Colonic mucosa (tissue), 4 donors: Measurements from ENCODE around the gene FAM78A. TPM values are rescaled to one million over a fixed set of nuclear protein-coding genes. Genes with fewer than 3 reads are reported as not detected.

ENCODE experiments used
- DNase-seq: peaks from one replicate; pipeline ENCODE4 v3.0.0-alpha.2; 2020
- H3K27ac ChIP-seq: fragments of 200-600 bp; one replicate; pipeline ENCODE4 v1.8.0; 2021
- H3K27me3 ChIP-seq: fragments of 200-600 bp; one replicate; pipeline ENCODE4 v1.8.0; 2021
- H3K36me3 ChIP-seq: fragments of 200-600 bp; one replicate; pipeline ENCODE4 v1.8.0; 2021
- H3K4me1 ChIP-seq: fragments of 200-600 bp; one replicate; pipeline ENCODE4 v1.8.0; 2021; ENCODE audit warnings: mild to moderate bottlenecking
- H3K4me3 ChIP-seq: fragments of 200-600 bp; one replicate; pipeline ENCODE4 v1.8.0; 2021
- H3K9ac ChIP-seq, 2 donors: one replicate each; pipeline ENCODE4 v1.7.0; 2013; ENCODE audit warnings: control low read depth in 2 of 2, low read depth in 2 of 2, low read length in 2 of 2
- H3K9me3 ChIP-seq: fragments of 200-600 bp; one replicate; pipeline ENCODE4 v1.8.0; 2021
- CTCF ChIP-seq: fragments of 200-600 bp; IDR thresholded peaks from one replicate; pipeline ENCODE4 v1.8.0; 2022; ENCODE audit warnings: antibody characterized with exemption, mild to moderate bottlenecking
- intact Hi-C: fragments of 100-400 bp; cut with DNase I; formaldehyde crosslinking; loops from one replicate; pipeline ENCODE4 v1.14.1; 2022
- total RNA-seq, 2 donors: library from RNA; stranded (reverse); fragmentation: NEBNext Ultra II Directional in 1 of 2; extraction: Animal tissue kit (Norgen Biotek cat#: 25700) in 1 of 2; gene quantifications; one replicate each; pipeline ENCODE4 v1.2.1, GENCODE V29; 2021
- donor health status: healthy.
- donor health status: DM: no; HTN: no; CAD: no.
- donor health status: DM: no; HTN: no; CAD: no.

Gene FAM78A
- total RNA-seq, 2 donors from 2014 or later, result 1.5 to 2.0 TPM

- no peak for TF ChIP-seq CTCF
- intact Hi-C loops, result no loop called here
Observed at GRCh38 chr9:131309530-131310276, 33.4 kb upstream of the FAM78A start.

GRCh38 chr9:131308906-131309529 lies 32.7 kb upstream of the FAM78A start:
- intact Hi-C loops, result no loop called here
- H3K9me3 ChIP-seq, result no peaks in the 10 kb centered on the region
- TF ChIP-seq CTCF, result no peak
- no peaks in the 10 kb centered on the region for H3K27me3 ChIP-seq
- H3K9ac ChIP-seq, result no peak overlapping the region
- DNase-seq, result no peak
- H3K4me1 ChIP-seq, result no peaks in the 10 kb centered on the region
- H3K27ac ChIP-seq, result no peak overlapping the region
- H3K36me3 ChIP-seq, result no peaks in the 10 kb centered on the region
- H3K4me3 ChIP-seq, result no peak overlapping the region

More at GRCh38 chr9:131309530-131310276, 33.4 kb upstream of the FAM78A start:
- no peaks in the 10 kb centered on the region for H3K27me3 ChIP-seq
- H3K27ac ChIP-seq, result no peak overlapping the region
- no peaks in the 10 kb centered on the region for H3K36me3 ChIP-seq
- no peak overlapping the region for H3K9ac ChIP-seq
- no peak overlapping the region for H3K4me3 ChIP-seq
- no peaks in the 10 kb centered on the region for H3K9me3 ChIP-seq
- H3K4me1 ChIP-seq, result no peaks in the 10 kb centered on the region
- DNase-seq, result no peak

DNA sequence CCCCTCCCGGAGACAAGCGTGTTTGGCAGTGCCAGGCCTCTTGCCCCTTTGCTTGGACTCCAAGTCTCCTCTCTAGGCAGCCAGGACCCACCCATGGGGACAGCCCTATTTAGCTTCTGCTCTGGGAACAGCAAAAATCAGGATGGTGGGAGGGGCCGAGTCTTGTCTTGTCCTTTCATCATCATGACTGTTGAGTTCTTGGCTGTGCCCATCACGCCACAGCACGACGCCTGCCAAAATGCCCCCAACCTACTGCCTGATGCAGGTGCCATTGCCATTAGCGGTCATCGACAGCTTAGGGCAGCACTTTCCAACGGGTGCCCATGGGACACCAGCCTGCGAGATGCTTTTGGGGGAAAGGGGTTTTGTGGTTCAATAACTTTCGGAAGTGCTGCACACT lies 32.1 kb upstream of the FAM78A start:
- Histone ChIP-seq H3K36me3 (no peaks in the 10 kb centered on the region), H3K9me3 (no peaks in the 10 kb centered on the region), H3K9ac (no peak overlapping the region), H3K27ac (no peak overlapping the region), H3K4me3 (no peak overlapping the region), H3K27me3 (no peaks in the 10 kb centered on the region), H3K4me1 (no peaks in the 10 kb centered on the region)
- no peak for TF ChIP-seq CTCF
- intact Hi-C loops, result no loop called here
- DNase-seq, result no peak

- Histone ChIP-seq H3K27ac (no peak overlapping the region), H3K4me1 (no peaks in the 10 kb centered on the region), H3K36me3 (no peaks in the 10 kb centered on the region), H3K4me3 (no peak overlapping the region), H3K27me3 (no peaks in the 10 kb centered on the region), H3K9me3 (no peaks in the 10 kb centered on the region), H3K9ac (no peak overlapping the region)
- no peak for DNase-seq
- TF ChIP-seq CTCF, result no peak
- intact Hi-C loops, result no loop called here
Observed at GRCh38 chr9:131307974-131308373, 31.7 kb upstream of the FAM78A start.

DNA sequence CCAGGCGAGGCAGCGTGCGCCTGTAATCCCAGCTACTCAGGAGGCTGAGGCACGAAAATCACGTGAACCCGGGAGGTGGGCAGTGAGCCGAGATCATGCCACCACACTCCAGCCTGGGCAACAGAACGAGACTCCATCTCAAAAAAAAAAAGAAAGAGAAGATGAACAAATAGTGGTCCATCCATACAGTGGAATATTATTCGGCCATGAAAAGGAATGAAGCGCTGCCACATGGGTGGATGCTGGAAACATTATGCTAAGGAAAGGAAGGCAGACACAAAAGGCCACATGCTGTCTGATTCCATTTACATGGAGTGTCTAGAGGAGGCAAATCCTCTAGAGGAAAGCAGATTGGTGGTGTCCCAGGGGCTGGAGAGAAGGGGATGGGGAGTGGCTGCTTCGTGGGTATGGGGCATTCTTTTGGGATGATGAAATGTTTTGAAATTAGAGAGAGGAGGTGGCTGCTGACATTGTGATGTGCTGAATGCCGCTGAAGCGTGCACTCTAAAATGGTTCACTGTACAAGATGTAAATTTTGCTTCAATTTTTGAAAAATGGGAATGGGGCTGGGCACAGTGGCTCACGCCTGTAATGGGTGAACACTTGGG lies 30.2 kb upstream of the FAM78A start:
- no peak for DNase-seq
- no peaks in the 10 kb centered on the region for H3K27me3 ChIP-seq
- H3K27ac ChIP-seq, result no peak overlapping the region
- H3K4me3 ChIP-seq, result no peak overlapping the region
- intact Hi-C loops, result no loop called here
- no peaks in the 10 kb centered on the region for H3K4me1 ChIP-seq
- H3K9ac ChIP-seq, result no peak overlapping the region
- no peaks in the 10 kb centered on the region for H3K9me3 ChIP-seq
- no peak for TF ChIP-seq CTCF
- H3K36me3 ChIP-seq, result no peaks in the 10 kb centered on the region
